HL-60 (cell line): ENCODE data around the gene MRPS31.

Experiments
- DNase-seq, 2 experiments: peaks; one replicate each; pipeline ENCODE4 v3.0.0-alpha.2; 2010 to 2020; ENCODE audit warnings: low read depth in 1 of 2, low spot score in 1 of 2
- H3K27ac ChIP-seq: fragments of 250-450 bp; sonication (Bioruptor Pico); replicated peaks from 2 replicates; pipeline ENCODE4 v1.5.1; 2020; ENCODE audit warnings: mild to moderate bottlenecking, moderate library complexity
- H3K27me3 ChIP-seq: fragments of 250-450 bp; sonication (Bioruptor Pico); 2 replicates; pipeline ENCODE4 v1.5.1; 2021; ENCODE audit warnings: mild to moderate bottlenecking, moderate library complexity; ENCODE audit not compliant: insufficient read depth, poor library complexity, severe bottlenecking
- H3K4me3 ChIP-seq: replicated peaks from 2 replicates; pipeline ENCODE4 v1.5.1; 2011; ENCODE audit warnings: mild to moderate bottlenecking, control low read depth, low read length; ENCODE audit not compliant: insufficient read depth
- CTCF ChIP-seq: IDR thresholded peaks from one replicate; pipeline ENCODE4 v1.5.1; 2011; ENCODE audit warnings: low read length, control low read depth, inconsistent platforms; ENCODE audit not compliant: insufficient read depth
- GABPA ChIP-seq: IDR thresholded peaks from 2 replicates; pipeline ENCODE4 v1.6.1; 2012; ENCODE audit warnings: low read depth
- POLR2AphosphoS5 ChIP-seq: IDR thresholded peaks from 2 replicates; pipeline ENCODE4 v1.6.1; 2012; ENCODE audit warnings: low read depth
- SPI1 ChIP-seq: IDR thresholded peaks from 2 replicates; pipeline ENCODE4 v1.6.1; 2012; ENCODE audit warnings: low read depth, mild to moderate bottlenecking, borderline replicate concordance
- TF ChIP-seq, protein P1 (sequence below): IDR thresholded peaks from 2 replicates; pipeline ENCODE4 v1.6.1; 2012; ENCODE audit warnings: low read depth; ENCODE audit not compliant: insufficient replicate concordance

Gene MRPS31

DNA sequence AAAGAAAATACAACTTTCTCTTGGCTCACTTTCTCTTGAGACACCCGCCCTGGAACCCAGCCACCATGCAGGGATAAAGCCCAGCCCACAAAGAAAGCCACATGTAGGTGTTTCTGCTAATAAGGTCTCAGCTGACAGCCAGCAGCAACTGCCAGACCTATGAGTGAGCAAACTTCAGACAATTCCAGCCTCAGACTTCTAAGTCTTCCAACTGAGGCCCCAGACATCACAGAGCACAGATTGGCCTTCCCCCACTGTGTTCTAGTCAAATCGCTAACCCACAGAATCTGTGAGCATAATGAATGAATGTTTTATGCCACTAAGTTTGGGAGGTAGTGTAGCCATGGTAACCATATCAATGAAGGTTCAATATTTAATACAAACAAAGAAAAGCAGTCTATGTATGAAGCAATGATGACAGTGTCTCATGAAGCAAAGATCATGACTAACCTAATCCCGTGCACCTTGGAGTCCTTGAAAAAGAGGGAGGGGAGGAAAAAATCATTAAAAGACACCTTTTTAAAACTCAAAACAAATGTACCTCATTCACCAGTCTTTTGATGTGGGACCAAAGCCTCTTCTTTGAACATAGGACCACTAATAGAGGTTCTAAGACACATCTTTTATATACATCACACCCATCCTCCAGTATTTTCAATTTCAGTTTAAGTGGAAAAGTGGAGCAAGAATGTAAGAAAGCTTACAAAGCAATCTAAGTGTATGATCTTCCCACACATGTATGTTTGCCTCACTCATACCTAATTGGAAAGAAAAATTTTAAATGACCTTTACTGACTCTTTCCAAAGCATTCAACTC is 6.2 kb downstream of the MRPS31 start:
- Histone ChIP-seq H3K4me3 (no peak overlapping the region), H3K27me3 (no peaks in the 10 kb centered on the region), H3K27ac (no peak overlapping the region)
- no peak for DNase-seq
- TF ChIP-seq, protein P1, sequence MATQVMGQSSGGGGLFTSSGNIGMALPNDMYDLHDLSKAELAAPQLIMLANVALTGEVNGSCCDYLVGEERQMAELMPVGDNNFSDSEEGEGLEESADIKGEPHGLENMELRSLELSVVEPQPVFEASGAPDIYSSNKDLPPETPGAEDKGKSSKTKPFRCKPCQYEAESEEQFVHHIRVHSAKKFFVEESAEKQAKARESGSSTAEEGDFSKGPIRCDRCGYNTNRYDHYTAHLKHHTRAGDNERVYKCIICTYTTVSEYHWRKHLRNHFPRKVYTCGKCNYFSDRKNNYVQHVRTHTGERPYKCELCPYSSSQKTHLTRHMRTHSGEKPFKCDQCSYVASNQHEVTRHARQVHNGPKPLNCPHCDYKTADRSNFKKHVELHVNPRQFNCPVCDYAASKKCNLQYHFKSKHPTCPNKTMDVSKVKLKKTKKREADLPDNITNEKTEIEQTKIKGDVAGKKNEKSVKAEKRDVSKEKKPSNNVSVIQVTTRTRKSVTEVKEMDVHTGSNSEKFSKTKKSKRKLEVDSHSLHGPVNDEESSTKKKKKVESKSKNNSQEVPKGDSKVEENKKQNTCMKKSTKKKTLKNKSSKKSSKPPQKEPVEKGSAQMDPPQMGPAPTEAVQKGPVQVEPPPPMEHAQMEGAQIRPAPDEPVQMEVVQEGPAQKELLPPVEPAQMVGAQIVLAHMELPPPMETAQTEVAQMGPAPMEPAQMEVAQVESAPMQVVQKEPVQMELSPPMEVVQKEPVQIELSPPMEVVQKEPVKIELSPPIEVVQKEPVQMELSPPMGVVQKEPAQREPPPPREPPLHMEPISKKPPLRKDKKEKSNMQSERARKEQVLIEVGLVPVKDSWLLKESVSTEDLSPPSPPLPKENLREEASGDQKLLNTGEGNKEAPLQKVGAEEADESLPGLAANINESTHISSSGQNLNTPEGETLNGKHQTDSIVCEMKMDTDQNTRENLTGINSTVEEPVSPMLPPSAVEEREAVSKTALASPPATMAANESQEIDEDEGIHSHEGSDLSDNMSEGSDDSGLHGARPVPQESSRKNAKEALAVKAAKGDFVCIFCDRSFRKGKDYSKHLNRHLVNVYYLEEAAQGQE, result no peak
- TF ChIP-seq SPI1 (no peak), POLR2AphosphoS5 (no peak), CTCF (no peak), GABPA (no peak)

DNA sequence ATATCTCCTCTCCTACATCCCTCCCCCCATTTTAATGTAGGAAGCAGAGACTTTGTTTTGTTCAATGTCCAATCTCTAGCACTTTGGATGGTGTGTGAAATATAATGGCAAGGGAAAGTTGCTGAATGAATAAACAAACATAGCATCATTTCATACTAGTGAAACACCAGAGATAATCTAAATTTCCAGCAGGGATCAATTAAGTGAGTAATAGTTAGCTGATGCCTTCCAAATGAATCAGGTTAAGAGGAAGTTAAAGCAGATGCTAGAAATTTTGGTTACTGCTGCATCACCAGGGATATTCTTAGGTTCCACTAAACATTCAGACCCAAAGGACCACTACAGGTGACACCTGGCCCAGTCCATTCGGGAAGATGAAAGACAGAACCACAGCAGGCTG is 8.1 kb downstream of the MRPS31 start:
- H3K27ac ChIP-seq, result no peak overlapping the region

DNA sequence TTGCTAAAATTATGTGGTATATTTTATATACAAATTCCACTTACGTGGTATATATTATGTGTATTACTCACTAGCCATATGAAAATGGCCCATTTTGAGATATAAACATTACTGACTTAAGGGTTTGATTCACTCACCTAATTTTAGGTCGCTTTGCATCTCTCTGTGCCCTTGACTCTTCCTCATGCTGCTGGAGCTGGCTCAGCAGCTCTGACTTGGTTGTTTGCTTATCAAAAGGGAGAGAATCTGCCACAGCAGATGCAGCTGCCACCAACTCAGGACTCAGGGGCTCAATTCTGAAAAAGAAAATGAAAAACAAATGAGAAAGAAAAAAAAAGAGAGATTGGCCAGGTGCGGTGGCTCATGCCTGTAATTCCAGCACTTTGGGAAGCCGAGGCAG is 12.2 kb downstream of the MRPS31 start:
- H3K4me3 ChIP-seq, result no peak overlapping the region
- H3K27me3 ChIP-seq, result no peaks in the 10 kb centered on the region
- no peak overlapping the region for H3K27ac ChIP-seq
- DNase-seq, result no peak
- TF ChIP-seq POLR2AphosphoS5, result no peak
- TF ChIP-seq SPI1, result no peak
- no peak for TF ChIP-seq CTCF
- no peak for TF ChIP-seq GABPA
- TF ChIP-seq, protein P1, result no peak

More for the DNA sequence above, 8.1 kb downstream of the MRPS31 start:
- Histone ChIP-seq H3K27me3 (no peaks in the 10 kb centered on the region), H3K4me3 (no peak overlapping the region)
- TF ChIP-seq GABPA, result no peak
- no peak for TF ChIP-seq POLR2AphosphoS5
- no peak for TF ChIP-seq SPI1
- TF ChIP-seq, protein P1, result no peak
- TF ChIP-seq CTCF, result no peak
- DNase-seq, result no peak
